PC-3 (cell line): ENCODE results near the gene MPPED1.

ENCODE experiments used
- EZH2phosphoT487 ChIP-seq: fragments of 300-600 bp; sonication (generic); IDR thresholded peaks from 2 replicates; pipeline ENCODE4 v1.6.1; 2018; ENCODE audit warnings: mild to moderate bottlenecking, antibody characterized with exemption, low read length, borderline replicate concordance
- TF ChIP-seq, protein P1 (sequence below): fragments of 300-600 bp; sonication (generic); conservative IDR thresholded peaks from 2 replicates; pipeline ENCODE4 v1.5.1; 2017; ENCODE audit warnings: antibody characterized with exemption, low read depth, mild to moderate bottlenecking, low read length

DNA sequence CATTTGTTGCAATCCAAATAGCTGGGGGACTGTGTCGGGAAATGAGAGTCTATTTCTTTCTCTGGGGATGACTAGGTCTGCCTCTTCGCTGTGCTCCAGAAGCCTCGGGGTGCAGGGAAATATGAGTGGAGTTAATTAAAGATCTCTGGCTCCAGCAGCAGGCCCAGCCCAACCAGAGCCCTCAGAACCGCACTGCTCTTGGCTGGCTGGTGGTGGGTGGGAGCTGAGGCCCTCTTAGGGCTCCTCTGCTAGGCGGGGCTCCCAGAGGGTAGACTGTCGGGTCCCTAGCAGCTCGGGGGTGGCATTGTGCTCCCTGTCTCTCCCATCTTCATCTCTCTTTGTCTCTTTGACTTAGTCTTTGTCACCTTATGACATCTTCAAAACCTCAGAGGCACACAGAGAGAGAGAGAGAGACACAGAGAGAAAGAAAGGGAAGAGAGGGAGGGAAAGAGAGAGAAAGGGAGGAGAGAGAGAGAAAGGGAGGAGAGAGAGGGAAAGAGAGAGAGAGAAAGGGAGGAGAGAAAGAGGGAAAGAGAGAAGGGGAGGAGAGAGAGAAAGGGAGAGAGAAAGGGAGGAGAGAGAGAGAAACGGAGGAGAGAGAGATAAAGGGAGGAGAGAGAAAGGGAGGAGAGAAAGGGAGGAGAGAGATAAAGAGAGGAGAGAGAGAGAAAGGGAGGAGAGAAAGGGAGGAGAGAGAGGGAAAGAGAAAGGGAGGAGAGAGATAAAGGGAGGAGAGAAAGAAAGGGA, 20.2 kb downstream of the MPPED1 start:
- TF ChIP-seq EZH2phosphoT487: no peak
- TF ChIP-seq, protein P1, sequence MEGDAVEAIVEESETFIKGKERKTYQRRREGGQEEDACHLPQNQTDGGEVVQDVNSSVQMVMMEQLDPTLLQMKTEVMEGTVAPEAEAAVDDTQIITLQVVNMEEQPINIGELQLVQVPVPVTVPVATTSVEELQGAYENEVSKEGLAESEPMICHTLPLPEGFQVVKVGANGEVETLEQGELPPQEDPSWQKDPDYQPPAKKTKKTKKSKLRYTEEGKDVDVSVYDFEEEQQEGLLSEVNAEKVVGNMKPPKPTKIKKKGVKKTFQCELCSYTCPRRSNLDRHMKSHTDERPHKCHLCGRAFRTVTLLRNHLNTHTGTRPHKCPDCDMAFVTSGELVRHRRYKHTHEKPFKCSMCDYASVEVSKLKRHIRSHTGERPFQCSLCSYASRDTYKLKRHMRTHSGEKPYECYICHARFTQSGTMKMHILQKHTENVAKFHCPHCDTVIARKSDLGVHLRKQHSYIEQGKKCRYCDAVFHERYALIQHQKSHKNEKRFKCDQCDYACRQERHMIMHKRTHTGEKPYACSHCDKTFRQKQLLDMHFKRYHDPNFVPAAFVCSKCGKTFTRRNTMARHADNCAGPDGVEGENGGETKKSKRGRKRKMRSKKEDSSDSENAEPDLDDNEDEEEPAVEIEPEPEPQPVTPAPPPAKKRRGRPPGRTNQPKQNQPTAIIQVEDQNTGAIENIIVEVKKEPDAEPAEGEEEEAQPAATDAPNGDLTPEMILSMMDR: no peak
